ENCODE measurements around the gene SPPL3.

DNA sequence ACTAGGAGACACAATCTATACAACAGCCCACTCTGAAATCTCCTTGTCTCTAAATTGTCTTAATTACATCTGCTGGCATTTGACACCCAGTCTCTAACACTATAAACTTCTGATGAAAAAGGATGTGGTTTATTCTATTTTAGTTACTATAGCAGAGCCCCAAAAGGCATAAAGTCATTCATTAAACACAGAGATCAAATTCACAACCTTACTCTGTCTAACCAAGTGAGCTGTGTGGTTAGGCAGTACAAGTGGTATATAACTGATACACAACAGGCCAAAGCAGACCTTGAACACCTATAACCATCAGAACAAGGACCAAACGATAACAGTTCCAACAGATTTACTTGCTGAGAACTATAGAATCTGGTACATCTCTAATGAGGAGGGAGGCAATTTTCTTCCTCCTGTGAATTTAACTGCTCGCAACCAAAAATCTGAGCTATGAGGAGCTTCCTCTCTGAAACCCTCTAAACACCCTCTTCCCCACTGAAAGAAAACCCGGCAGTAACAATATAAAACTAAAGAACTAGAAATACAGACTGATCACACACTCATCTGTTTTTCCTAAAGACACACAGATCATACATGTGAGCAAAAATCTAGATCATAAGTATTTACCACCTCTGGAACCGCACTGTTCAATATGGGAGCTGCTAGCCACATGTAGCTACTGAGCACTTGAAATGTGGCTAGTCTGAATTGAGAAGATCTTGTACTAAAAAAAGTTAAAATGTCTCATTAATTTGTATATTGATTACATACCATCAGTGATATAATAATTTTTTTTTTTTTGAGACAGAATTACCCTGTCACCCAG lies 17.7 kb downstream of the SPPL3 start:
- TF ChIP-seq, protein P1, sequence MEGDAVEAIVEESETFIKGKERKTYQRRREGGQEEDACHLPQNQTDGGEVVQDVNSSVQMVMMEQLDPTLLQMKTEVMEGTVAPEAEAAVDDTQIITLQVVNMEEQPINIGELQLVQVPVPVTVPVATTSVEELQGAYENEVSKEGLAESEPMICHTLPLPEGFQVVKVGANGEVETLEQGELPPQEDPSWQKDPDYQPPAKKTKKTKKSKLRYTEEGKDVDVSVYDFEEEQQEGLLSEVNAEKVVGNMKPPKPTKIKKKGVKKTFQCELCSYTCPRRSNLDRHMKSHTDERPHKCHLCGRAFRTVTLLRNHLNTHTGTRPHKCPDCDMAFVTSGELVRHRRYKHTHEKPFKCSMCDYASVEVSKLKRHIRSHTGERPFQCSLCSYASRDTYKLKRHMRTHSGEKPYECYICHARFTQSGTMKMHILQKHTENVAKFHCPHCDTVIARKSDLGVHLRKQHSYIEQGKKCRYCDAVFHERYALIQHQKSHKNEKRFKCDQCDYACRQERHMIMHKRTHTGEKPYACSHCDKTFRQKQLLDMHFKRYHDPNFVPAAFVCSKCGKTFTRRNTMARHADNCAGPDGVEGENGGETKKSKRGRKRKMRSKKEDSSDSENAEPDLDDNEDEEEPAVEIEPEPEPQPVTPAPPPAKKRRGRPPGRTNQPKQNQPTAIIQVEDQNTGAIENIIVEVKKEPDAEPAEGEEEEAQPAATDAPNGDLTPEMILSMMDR (IDR thresholded peaks at IDR 0.05) = no peak
- TF ChIP-seq ZFX (IDR thresholded peaks at IDR 0.05; ENCODE audit: borderline replicate concordance) = no peak

Measured in 22Rv1 (cell line).